HG03342 (cell line): Measurements from ENCODE around the gene TRPT1.

Experiments
- ATAC-seq: cut with Tn5 transposase; IDR thresholded peaks from one replicate; pipeline ENCODE4 v1.9.1; 2021; ENCODE audit warnings: mild to moderate bottlenecking, moderate library complexity; ENCODE audit not compliant: unreplicated experiment

TRPT1 gene

GRCh38 chr11:64258946-64259532 is 33.1 kb upstream of the TRPT1 start:
- no peak for ATAC-seq

DNA sequence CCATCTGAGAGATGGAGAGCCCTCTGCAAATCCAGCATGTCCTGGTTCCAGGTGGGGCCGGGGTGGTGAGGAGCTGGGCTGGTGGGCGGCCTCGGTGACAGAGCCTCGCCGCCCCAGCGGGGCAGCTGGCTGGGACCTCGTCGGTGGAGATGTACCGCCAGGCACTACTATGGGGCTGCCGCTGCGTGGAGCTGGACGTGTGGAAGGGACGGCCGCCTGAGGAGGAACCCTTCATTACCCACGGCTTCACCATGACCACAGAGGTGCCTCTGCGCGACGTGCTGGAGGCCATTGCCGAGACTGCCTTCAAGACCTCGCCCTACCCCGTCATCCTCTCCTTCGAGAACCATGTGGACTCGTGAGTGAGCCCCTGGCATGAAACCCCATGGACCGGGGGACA is 32.4 kb upstream of the TRPT1 start:
- ATAC-seq = no peak

DNA sequence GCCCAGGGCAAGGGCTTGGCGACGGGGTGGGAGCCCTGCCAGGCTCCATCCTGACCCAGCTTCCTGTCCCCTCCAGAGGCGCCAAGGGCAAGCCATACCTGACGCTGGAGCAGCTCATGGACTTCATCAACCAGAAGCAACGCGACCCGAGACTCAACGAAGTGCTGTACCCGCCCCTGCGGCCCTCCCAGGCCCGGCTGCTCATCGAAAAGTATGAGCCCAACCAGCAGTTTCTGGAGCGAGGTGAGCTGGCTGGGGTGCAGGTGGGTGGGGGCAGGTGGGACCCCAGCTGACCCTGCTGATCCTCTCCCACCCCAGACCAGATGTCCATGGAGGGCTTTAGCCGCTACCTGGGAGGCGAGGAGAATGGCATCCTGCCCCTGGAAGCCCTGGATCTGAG is 30.3 kb upstream of the TRPT1 start:
- no peak for ATAC-seq

DNA sequence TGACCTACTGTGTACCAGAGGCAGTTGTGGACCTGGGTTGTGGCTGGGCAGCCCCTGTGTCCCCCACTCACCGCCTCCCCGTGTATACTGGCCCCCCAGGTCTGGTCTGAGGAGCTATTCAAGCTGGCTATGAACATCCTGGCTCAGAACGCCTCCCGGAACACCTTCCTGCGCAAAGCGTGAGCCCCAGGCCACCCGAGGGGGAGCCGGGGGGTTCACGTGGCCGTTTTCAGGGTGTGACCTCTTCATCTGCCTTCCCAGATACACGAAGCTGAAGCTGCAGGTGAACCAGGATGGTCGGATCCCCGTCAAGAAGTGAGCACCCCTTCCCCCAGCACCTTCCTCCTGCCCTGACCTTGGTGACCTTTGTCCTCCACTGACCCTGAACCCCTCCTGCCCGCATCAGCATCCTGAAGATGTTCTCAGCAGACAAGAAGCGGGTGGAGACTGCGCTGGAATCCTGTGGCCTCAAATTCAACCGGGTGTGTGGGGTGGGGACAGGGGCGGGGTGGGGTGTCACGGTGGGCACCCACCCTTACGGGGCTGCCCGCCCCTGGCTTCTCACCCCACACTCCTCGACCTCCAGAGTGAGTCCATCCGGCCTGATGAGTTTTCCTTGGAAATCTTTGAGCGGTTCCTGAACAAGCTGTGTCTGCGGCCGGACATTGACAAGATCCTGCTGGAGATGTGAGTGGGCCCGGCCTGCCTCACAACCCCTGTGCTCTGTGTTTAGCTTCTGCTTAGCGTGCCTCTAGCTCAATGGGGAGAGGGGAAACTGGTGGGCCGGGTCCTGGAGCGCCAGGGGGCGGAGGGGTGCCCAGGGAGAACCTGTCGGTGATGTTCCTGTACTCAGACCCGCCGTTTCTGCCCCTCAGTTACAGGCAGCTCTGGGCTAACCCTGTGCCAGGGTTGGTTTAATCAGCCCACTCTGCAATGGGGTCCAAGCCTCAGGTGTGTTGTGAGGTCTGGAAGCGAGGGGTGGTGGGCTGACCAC is 29.4 kb upstream of the TRPT1 start:
- ATAC-seq = no peak

- ATAC-seq = no peak
Observed at GRCh38 chr11:64254326-64254725, 28.3 kb upstream of the TRPT1 start.

- ATAC-seq = no peak
Observed at GRCh38 chr11:64253481-64253880, 27.5 kb upstream of the TRPT1 start.

DNA sequence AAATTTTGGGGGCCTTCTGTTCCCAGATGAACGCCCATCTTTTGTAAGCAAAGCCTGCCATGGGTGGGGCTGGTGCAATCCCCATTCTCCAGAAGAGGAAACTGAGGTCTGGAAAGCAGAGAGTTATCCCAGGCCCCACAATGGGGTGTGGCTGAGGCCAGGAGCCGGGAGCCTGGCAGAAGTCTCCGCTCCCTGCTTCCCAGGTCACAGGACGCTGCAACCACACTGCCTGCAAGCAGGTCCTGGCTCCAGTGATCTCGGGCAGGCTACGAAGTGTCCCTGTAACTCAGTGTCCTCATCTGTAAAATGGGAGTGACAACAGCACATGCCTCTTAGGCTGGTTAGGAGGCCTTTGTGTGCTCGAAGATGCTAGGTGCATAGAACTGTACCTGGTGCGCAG is 27.1 kb upstream of the TRPT1 start:
- ATAC-seq = no peak

- ATAC-seq = no peak
Observed at GRCh38 chr11:64252003-64252872, 26.3 kb upstream of the TRPT1 start.

DNA sequence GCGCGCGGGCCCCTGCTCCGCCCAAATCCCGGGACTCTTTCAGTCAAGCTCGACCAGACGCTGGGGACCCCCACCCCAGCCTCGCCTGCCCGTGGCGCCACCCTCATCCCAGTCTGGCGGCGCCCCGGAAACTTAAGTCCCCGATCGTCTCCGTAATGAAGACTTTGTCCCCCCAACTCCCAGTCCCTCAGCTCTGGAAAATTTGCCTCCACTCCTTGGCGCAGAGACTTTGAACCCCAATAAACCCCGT is 25.7 kb upstream of the TRPT1 start:
- no peak for ATAC-seq

DNA sequence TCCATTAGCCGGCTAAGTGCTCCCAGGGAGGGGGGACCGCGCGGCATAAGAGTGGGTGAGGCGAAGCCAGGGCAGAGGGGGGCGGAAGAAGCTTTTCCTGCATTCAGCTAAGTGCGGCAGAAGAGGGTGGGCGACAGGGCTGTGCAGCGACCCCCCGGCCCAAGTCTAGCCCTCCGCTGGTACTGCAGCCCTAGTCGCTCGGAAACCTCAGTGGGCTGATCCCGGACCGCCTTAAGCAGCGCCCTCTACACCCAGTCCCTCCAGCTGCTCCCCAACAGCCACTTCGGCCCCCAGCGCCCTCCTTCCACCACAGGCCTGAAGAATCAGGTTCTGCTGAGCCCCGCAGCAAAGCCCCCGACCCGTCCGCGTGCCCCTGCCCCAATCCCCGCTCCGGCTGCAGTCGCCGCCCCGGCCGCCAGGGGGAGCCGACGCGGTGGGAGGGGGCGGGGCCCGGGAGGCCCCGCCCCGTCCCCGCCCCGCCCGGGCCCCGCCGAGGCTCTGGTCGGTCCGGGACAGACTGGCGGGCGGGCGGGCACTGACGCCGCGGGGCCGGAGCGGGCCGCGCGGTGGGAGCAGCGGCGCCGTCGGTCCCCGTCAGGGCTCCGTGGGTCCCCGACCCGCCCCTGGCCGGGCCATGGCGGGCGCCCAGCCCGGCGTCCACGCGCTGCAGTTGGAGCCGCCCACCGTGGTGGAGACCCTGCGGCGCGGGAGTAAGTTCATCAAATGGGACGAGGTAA is 25.2 kb upstream of the TRPT1 start, which contains the start of gene PLCB3:
PLCB3 (plus strand) TSS at position 515 of the 737 bp plus-strand sequence; CDS start at position 635, 120 bp downstream.
- peak; percentile 39 for ATAC-seq

DNA sequence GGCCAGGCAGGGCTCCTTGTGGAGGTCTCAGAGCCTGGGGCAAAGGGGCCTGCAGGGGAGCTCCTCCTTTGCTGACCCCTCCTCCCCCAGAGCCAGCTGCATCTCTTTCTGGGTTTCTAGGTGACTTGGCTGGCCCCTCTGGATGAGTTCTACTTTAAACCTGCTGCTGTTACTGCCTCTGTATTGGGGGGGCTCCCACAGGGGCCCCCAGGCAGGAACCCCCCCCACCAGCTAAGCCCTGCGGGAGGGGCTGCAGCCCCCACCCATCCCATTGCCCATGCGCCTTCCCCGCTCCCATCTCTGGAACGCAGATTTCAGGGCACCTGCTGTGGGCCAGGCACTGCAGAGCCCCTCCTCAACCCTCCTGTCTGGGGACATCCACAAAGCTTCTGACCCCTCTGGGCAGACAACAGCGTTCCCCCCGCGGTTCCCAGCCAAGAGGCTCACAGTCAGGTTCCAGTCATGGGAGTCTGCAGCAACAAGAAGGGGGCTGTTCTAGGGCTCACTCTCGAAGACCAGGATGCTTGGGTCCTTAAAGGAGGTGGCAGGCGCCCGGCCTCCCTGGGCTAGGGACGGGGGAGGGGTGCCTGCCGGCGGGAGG is 24.5 kb upstream of the TRPT1 start:
- ATAC-seq = no peak

GRCh38 chr11:64249563-64250414 is 23.8 kb upstream of the TRPT1 start:
- ATAC-seq = no peak

DNA sequence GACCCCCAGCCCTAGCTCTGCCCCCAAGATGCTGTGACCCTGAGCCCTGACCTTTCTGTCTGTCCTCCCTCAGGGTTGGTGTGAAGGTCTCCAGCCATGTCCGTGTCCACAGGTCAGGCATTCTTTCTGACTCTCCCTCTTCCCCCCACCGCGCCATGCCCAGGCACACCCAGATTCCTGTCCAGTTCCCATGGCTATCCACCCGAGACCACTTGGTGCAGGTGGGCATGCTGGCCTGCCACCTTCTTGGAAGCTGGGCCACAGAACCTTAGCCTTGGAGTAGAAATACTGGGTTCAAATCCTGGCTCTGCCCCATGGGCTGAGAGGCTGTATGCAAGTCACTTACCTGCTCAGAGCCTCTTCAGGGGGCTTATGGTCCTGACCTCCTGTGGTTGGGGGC is 23.1 kb upstream of the TRPT1 start:
- ATAC-seq = no peak

DNA sequence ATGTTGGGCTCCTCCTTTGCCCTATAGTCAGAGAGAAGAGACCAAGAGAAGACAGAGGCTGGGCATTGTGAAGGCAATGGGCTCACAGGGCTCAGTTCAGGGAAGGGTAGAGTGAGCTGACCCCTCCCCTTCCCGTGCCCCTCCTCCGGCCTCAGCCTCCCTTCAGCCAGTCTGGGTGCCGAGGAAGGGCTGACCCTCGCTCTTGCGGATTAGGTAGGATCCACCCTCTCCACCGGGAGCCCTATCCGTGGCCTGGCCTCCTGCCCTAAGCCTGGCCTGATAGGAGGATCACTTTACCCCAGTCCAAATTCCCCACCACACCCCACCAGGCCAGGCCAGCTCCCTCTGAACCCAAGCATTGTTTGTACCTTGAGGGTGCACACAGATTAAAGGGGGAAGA is 22.6 kb upstream of the TRPT1 start:
- no peak for ATAC-seq

DNA sequence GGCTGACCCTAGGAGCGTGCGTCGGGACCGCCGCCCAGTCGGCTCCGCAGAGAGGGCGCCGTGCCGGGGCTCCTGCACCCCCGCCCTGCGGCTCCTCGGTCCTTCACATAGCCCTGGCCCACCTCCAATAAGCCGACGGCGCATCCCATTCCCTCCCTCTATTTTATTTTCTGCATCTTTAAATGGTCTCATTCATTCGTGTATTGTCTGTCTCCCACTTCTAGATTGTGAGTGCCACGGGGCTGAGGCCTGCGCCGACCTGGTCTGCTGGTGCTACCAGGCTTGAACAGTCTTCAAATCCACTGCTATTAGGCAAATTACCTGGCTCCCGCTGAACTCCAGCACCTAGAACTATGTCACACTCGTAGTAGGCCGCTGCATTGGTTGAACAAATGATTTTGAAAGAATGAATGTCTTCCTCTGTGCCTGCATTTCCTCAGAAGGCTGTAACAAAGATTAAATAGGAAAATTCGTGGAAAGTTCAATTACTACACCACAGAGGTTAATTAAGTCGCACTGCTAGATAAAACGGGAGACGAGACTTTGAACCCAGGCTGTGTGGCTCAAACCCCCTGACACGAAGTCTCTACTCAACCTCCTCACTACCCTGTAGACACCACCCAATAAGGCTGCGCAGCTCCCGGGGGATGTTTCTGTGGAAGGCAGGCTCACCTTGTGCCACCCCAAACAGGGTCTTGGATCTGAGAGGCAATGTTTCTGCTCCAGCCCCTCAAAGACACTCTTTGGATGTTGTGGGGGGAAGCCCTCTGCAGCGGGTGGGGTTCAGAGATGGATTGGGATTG is 21.9 kb upstream of the TRPT1 start:
- ATAC-seq = no peak

GRCh38 chr11:64246871-64247728 is 21.1 kb upstream of the TRPT1 start, which contains the start of gene PPP1R14B:
PPP1R14B (minus strand) TSS chr11:64246943; CDS start chr11:64246673, 270 bp downstream.
- ATAC-seq = peak; percentile 27

GRCh38 chr11:64246621-64246870 is 20.6 kb upstream of the TRPT1 start:
- peak; percentile 15 for ATAC-seq
